Measurements from ENCODE around the gene ZNF778. TPM values are rescaled to one million over a fixed set of nuclear protein-coding genes. Genes with fewer than 3 reads are reported as not detected.
"Not testable (repeated sequence)": the region's sequence is repeated elsewhere in the genome, so short reads cannot be mapped to it uniquely, and the experiment has no call there.

ZNF778 gene
- total RNA-seq, 1 experiment from 2014 or later, result 8.1 TPM

DNA sequence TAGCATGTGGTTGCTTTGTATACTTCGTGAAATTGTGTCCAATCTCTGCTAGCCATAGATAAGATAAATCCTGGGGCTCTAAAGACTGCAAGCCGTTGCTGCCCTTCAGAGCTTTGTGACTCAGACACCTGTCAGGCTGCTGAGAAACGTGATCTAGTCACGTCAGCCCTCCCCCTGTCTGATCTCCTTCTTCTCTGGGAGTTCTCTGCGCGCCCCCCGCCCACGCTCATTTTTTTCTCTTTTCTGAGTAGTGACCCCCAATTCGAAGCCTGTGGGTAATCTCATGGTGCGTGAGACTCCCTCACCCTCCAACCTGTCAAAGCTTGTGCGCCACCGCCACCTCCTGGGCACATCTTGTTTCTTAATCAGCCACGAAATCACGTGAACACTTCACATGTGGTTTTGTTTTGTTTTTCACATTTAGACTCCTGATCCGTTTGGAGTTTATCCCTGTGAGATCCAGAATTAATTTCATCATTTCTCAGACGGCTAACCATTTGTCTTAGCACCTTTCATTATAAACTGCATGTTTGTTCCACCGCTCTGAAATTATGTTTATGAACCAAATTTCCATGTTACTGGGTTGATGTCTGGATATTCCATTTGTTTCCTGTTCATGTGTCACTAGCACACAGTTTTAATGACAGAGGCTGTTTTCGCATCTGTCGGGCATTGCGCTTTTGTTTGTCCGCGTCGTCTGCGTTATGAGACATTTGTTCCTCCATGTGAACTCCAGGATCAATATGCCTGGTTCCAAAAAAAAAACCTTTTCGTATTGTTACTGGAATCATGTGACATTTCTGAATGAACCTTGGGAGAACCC lies 977 bp upstream of the ZNF778 start:
- peak; percentile 74 for DNase-seq (ENCODE audit: low read depth)

DNA sequence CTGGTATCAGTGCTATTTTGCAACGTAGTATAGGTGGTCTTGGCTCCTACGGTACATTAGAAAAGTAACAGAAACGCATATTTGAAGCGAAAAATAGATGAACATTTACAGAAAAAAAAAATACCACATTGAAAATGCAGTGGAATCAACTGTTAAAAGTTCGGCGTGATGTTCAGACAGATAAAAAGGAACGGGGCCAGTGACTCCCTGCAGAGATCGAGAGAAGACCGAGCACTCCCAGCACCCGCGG lies 440 bp upstream of the ZNF778 start:
- no peak for DNase-seq (ENCODE audit: low read depth)

DNA sequence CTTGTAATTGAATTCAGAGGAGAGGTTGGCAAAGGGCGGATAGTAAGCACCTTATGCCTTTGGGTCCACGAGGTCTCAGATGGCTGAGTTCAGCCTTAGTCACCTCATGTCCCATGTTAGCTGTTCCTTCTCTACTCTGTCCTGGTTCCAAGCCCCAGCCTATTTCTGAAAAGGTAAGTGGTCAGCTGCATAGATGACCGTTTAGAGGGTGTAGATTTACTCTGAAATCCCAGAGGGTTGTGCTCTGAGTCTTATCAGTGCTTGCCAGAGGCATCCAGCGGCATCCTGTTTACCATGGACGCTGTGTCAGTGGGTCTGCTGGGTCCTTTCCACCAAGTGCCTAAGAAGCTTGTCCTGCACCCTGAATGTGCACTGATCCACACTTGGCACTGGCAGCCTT lies 1.9 kb downstream of the ZNF778 start:
- DNase-seq (ENCODE audit: low read depth), result no peak

DNA sequence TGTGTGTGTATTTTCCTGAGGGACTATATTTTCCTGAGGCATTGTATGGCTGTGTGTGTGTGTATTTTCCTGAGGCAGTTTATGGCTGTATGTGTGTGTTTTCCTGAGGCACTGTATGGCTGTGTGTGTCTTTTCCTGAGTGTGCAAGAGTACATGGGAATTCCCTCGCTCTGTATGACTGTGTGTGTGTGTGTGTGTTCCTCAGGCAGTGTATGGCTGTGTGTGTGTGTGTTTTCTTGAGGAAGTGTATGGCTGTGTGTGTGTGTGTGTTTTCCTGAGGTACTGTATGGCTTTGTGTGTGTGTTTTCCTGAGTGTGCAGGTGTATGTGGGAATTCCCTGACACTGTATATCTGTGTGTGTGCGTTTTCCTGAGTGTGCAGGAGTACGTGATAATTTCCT lies 4.1 kb downstream of the ZNF778 start:
- no peak for DNase-seq (ENCODE audit: low read depth)

DNA sequence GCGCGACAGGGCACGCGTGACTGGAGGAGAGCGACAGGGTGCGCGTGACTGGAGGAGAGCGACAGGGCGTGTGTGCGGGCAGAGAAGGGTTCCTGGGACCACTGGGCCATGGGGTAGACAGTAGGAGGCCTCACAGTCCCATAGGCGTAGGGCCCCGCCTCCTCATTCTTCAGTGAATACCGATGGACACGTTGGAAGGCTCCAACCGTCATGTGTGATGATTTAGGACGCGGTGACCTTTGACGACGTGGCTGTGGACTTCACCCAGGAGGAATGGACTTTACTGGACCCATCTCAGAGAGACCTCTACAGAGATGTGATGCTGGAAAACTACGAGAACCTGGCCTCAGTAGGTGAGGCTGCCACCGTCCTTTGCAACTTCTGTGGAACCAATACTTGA lies 5.4 kb downstream of the ZNF778 start:
- DNase-seq (ENCODE audit: low read depth), result no peak

DNA sequence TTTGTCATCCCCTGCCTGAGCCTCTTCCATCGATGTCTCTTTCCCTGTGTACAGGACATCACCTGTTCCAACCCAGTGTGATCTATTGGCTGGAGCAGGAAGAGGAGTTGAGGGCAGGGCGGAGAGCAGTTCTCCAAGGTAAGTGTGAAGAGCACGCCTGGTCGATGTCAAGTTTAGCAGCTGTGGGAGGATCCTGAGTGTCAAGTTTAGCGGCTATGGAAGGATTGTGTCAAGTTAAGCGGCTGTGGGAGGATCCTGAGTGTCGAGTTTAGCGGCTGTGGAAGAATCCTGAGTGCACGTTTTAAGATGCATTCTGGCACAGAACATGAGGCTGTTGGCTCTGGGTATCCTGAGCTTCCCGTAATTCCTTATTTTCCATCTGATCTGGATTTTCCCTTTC lies 7.2 kb downstream of the ZNF778 start:
- DNase-seq (ENCODE audit: low read depth), result no peak

DNA sequence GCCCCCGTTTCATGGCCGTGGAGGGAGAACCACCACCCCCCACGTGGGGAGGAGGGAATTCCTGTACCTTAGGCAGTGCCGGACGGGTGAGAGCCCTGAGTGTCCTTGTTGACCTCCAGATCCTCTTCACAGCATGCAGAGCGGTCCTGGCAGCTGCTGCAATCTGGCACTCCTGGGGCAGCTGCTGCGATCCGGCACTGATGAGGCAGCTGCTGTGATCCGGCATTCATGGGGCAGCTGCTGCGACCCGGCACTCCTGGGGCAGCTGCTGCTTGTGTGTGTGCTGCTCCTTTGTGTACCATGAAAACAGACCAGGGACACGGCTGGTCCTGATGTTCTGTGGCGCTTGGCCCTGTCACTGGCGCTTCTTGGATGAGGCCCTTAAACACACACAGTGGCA lies 12.8 kb downstream of the ZNF778 start:
- DNase-seq (ENCODE audit: low read depth), result no peak

DNA sequence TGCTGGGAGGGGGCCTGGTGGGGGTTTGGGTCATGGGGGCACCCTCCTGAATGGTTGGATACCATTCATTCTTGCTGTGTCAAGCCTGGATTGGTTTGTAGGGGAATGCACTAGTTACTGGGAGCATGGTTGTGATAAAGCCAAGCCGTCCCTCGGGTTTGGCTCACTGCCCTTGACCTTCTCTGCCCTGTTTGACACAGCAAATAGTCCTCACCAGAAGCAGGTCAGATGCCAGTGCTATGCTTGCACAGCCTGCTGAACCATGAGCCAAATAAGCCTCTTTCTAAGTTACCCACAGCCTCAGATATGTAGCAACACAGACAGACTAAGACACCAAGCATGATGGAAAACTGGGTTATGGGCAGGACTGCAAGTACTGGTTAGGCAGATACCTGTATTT lies 14.6 kb downstream of the ZNF778 start:
- DNase-seq (ENCODE audit: low read depth), result no peak

DNA sequence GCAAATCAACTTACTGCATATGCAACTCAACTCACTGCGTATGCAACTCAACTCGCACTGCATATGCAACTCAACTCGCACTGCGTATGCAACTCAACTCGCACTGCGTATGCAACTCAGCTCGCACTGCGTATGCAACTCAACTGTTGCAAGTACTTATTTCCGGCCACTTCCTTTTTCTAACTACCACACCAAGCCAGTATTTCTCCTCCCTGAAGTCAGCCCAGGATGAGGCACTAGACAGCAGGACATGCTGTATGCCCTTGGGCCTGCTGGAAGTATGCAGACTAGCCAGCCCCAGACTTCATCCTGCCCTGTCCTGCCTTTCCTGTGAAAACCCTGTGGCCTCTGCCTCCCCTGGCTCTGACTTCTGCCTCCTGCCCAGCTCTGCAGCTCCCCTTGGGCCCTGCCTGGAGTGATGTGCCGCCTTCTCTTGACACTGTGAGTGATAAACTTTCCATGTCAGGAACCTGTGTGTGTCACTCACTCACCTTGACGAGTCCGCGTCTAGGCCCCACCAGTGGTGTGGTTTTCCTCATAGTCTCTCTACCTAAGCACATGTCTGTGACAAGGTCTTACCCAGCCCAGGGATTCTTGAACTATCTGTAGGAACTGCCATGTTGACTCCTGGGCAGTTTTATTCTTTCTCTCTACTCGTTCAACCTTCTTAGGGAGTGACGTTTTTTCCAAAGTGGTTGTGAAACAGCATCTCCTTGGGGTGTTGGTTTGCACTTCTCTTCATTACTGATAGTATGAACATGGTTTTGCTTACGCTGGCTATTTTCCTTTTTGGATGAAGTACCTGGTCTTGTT lies 16.4 kb downstream of the ZNF778 start:
- no peak for DNase-seq (ENCODE audit: low read depth)

DNA sequence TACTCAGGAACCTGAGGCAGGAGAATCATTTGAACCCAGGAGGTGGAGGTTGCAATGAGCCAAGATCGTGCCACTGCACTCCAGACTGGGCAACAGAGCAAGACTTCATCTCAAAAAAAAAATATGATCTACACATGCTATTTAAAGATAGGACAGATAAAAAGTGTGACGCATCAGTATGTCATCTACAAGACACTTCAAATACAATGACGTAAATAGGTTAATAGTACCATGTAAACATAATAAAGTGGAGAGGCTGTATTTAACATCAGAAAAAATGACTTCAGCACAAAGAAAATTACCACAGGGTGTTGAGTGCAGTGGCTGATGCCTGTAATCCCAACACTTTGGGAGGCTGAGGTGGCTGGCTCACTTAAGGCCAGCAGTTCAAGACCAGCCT lies 20.2 kb downstream of the ZNF778 start:
- DNase-seq (ENCODE audit: low read depth), result no peak

DNA sequence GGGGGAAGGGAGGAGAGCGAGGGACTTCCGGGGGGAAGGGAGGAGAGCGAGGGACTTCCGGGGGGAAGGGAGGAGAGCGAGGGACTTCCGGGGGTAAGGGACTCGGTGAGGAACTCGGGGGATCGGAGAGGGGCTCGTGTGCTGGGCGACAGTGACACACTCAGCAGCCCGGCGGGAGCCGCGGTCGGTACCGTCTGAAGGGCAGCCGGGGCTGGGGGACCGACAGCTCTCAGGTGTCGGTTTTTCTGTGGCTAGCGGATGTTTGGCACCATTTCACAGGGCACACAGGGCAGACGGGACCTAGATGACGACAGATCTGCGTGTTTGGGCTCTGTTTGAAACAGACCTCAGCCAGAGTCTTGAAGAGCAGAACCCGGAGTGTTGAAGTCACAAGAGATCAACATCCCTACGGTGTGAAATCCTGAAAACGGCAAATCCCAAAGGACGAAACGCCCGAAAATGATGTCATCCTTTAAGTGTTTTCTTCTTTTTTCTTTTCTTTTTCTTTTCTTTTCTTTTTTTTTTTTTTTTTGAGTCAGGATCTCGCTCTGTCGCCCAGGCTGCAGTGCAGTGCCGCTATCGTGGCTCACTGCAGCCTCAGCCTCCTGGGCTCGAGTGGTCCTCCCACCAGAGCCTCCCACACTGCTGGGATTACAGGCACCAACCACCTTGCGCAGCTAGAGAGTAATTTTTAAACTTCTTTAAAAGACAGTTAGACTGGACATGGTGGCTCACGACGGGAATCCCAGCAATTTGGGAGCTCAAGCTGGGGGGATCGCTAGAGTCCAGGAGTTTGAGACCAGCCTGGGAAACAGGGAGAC lies 23.9 kb downstream of the ZNF778 start:
- peak; percentile 78 for DNase-seq (ENCODE audit: low read depth)

DNA sequence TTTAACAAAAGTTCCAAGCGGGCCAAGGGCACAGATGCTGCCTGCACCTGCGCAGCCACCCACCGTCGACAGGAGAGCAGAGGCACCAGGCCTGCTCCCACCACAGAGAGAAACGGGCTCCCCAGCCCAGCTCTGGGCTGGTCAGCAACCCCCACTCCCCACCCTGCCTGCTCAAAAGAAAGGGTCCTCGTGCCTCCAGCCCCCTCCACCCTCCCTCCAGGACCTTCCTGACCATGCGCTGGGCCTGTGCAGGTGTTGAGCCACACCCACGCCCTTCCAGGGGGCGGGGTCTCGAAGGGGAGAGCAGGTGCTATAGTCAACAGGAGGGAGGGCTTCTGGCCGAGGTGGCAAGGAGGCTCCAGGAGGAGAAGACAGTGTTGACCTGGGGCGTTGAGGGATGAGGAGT lies 25.3 kb downstream of the ZNF778 start:
- DNase-seq (ENCODE audit: low read depth), result no peak

DNA sequence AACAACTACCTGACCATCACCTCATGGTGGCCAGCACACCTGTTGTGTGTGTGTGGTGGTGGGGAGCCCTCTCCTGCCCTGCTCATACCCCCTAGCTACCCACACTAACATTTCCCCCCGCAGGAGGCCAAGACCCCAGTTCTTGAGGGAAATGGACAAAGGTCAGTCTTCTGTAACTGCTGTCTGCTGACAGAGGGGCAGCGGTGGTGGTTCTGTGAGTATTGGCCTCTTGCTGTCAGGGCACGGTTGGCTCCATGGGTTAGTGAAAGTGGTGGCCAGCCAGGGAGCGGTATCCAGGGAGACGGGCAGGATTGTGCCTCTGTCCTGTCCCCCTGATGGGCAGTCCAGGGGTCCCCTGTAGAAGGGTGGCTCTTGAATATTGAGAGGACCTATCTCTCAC lies 26.2 kb downstream of the ZNF778 start:
- no peak for DNase-seq (ENCODE audit: low read depth)

DNA sequence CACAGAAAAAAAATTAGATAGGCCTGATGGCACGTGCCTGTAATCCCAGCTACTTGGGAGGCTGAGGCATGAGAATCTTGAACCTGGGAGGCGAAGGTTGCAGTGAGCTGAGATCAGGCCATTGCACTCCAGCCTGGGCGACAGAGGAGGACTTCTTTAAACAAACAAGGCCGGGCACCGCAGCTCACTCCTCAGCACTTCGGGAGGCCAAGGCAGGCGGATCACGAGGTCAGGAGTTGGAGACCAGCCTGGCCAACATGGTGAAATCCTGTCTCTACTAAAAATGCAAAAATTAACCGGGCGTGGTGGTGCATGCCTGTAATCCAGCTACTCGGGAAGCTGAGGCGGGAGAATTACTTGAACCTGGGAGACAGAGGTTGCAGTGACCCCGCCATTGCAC lies 26.8 kb downstream of the ZNF778 start:
- not testable (repeated sequence) for DNase-seq (ENCODE audit: low read depth)

DNA sequence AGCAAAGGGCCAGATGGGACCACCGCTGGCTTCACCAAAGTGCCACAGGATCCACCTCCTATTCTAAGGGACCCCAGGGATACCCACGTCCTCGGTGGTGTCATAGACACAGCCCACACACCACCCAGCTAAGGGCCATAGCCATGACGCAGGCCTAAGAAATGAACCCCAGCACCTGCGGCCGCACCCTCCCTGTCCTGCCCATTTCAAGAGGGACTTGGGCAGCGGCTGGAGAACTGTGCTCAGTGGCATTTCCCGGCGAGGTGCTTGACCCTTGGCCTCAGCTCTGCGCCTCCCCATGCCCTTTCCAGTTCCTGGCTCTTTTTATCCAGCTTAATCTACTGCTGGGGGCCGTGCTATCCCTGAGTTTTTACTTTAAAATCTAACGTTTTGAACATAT lies 27.3 kb downstream of the ZNF778 start:
- no peak for DNase-seq (ENCODE audit: low read depth)

DNA sequence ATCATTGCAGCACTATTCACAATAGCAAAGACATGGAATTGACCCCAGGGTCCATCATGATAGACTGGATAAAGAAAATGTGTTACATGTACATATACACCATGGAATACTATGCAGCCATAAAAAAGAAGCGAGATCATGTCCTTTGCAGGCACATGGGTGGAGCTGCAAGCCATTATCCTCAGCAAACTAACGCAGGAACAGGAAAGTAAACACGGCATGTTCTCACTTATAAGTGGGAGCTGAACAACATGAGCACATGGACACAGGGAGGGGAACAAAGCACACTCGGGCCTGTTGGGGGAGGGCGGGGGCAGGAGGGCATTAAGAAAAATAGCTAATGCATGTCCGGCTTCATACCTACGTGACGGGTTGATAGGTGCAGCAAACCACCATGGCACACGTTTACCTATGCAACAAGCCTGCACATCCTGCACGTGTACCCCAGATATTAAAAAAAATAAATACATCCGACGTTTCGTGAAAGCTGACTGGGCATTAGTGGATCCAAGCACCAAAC lies 28.9 kb downstream of the ZNF778 start:
- DNase-seq (ENCODE audit: low read depth), result no peak

DNA sequence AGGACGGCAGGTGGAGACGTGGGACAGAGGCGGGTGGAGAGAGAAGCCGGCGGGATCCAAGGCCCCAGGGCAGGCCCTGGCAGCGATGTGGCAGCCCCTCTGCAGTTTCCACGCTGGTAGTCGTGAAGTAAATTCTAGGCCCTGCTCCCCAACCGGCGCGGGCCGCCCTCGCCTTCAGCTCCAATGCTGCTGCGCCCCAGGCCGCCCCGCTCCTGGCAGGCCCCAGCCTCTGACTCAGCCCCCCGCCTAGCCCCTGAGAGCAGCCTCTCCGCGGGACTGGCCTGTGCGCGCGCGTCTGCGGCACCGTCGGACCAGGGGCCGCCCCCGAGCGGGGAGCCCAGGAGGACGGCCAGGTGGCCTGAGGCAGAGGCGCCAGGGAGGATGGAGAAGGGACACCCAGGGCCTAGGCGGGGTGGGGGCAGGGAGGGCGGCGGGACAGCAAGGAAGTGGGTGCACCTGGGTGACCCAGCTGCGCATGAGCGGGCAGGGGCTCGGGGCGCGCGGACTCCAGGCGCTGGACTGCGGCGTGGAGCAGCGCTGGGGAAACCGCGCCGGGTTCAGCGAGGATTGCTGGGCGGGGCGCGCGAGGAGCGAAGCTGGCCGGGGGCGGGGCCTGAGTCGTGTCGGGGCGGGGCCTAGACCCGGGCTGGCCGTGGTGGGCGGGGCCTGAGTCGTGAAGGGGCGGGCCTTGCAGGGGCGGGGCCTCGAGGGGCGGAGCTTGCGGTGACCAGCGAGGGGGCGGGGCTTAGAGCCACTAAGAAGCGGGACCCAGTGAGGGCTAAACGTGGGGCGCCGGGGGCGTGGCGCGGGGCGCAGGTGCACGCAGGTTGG lies 29.6 kb downstream of the ZNF778 start:
- DNase-seq (ENCODE audit: low read depth), result peak; percentile 72

DNA sequence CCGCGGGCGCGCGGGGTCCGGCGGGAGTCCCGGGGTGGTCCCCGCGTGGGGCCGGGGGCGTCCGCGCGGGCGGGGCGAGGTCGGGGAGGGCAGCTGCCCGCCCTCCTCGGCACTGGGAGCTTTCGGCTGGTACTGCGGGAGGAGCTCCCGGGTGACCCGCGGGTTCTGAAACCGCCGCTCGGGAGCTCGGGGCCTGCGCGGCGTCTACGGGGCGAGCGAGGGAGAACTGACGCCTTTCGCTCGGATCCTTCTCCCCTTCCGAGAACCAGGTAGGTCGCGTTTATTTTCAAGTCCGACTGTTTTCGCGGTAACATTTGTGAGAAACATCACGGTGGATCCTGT lies 30.2 kb downstream of the ZNF778 start:
- not testable (repeated sequence) for DNase-seq (ENCODE audit: low read depth)

DNA sequence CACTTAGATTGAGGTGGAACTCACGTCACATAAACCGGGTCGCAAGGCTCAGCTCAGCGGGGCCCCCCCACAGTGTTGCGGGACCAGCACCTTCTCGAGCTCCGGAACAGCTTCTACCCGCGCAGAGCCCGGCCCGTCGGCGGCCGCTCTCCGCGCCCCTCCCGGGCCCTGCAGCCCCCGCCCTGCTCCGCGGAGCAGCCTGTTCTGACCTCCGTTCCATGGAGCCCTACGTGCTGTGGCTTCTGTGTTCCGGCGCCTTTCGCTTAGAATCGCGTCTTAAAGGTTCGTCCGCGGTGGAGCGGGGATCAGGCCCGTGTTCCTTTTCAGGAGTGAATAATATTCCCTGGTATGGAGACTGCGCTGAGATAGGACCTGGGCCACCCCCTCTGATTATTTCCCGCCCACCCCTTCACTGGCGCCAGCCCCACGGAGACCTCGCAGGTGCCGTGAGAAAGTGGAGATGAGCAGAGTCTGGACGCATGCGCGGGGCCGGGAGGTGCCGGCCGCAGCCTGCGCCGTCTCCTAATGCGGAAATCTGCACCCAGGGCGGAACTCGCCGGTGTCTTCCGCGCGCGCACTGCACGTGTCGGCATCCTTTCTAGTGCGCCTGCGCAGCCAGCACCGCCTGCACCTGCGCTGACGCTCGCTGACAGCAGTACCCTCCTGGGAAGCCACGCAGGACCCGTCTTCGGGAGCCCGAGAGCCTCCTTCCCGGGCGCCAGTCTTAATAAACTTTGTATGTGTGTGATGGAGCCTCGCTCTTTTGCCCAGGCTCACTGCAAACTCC lies 30.9 kb downstream of the ZNF778 start:
- DNase-seq (ENCODE audit: low read depth), result no peak

DNA sequence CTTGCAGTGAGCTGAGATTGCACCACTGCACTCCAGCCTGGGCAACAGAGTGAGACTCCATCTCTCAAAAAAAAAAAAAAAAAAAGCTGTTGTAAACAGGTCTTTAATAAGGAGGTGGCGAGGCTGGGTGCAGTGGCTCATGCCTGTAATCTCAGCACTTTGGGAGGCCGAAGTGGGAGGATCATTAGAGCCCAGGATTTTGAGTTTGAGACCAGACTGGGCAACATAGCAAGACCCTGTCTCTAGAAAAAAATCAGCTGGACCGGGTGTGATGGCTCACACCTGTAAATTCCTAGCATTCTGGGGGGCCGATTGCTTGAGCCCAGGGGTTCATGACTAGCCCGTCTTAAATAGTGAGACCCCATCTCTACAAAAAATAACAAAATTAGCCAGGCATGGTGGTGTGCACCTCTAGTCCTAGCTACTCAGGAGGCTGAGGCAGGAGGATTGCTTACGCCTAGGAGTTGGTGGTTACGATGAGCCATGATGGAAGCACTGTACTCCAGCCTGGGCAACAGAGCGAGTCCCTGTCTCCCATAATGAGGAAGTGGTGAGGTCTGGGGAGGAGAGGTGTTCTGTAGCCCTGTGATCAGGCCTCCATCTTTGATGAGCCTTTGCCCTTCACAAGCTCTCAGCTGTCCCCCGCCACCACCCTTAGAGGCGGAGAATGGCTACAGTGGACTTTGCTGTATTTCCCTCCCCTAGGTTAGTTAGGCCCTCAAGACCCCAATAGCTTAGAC lies 36.2 kb downstream of the ZNF778 start:
- no peak for DNase-seq (ENCODE audit: low read depth)

Measured in RPMI7951 (cell line).